Measurements from ENCODE around the gene NUTF2. TPM values are rescaled to one million over a fixed set of nuclear protein-coding genes. Genes with fewer than 3 reads are reported as not detected.
"Not testable (repeated sequence)": the region's sequence is repeated elsewhere in the genome, so short reads cannot be mapped to it uniquely, and the experiment has no call there.

NUTF2 gene
- total and polyA plus RNA-seq, 8 donors, result 25.8 to 69.1 (median 40.2) TPM

GRCh38 chr16:67825906-67826305 is 20.8 kb upstream of the NUTF2 start:
- TF ChIP-seq CTCF (IDR thresholded peaks at IDR 0.05), result no peak
- no peak overlapping the region for H3K4me3 ChIP-seq
- no peak overlapping the region for H3K27ac ChIP-seq
- no peaks in the 10 kb centered on the region for H3K4me1 ChIP-seq
- H3K27me3 ChIP-seq, result no peaks in the 10 kb centered on the region
- H3K9me3 ChIP-seq, result no peaks in the 10 kb centered on the region
- 86 to 94% methylated on average over 14 of the region's 14 CpGs for WGBS, 2 donors
- ATAC-seq, result no peak
- intact Hi-C loops (cut with DNase I), result loop anchor here in 1 of 3 donors (10.0 kb wide), 1 partner anchor 209 kb away; no protein-coding TSS in a partner anchor
- no peak for DNase-seq
- FAIRE-seq, result no peak
- H3K36me3 ChIP-seq, result peaks cover 0 to 16% (median 12%) of the 10 kb centered on the region in 3 donors

GRCh38 chr16:67828651-67829050 is 18.1 kb upstream of the NUTF2 start:
- ATAC-seq (no peak), FAIRE-seq (no peak), DNase-seq (no peak)
- H3K27me3 ChIP-seq, result no peaks in the 10 kb centered on the region
- no peaks in the 10 kb centered on the region for H3K9me3 ChIP-seq
- TF ChIP-seq CTCF (IDR thresholded peaks at IDR 0.05), result no peak
- peaks cover 0 to 20% (median 12%) of the 10 kb centered on the region in 3 donors for H3K36me3 ChIP-seq
- no peak overlapping the region for H3K4me3 ChIP-seq
- H3K27ac ChIP-seq, result no peak overlapping the region
- 91 to 94% methylated on average over 4 of the region's 4 CpGs for WGBS, 2 donors
- peaks cover 0 to 7% (median 5%) of the 10 kb centered on the region in 3 donors for H3K4me1 ChIP-seq
- intact Hi-C loops (cut with DNase I), result loop anchor here in 1 of 3 donors (10.0 kb wide), 1 partner anchor 206 kb away; no protein-coding TSS in a partner anchor

- TF ChIP-seq CTCF (IDR thresholded peaks at IDR 0.05), result no peak
- H3K4me1 ChIP-seq, result peaks cover 0 to 7% (median 5%) of the 10 kb centered on the region in 3 donors
- FAIRE-seq (no peak), ATAC-seq (peak; percentile 6 to 31 (median 14)), DNase-seq (no peak)
- 0 to 1% methylated on average over 3 of the region's 3 CpGs for WGBS, 2 donors
- peaks cover 0 to 20% (median 12%) of the 10 kb centered on the region in 3 donors for H3K36me3 ChIP-seq
- H3K27ac ChIP-seq, result no peak overlapping the region
- intact Hi-C loops (cut with DNase I), result no loop called here
- H3K4me3 ChIP-seq, result peak overlapping the region; percentile 65 to 74 (median 70)
- no peaks in the 10 kb centered on the region for H3K9me3 ChIP-seq
- no peaks in the 10 kb centered on the region for H3K27me3 ChIP-seq
Measured at GRCh38 chr16:67833030-67833414, 13.7 kb upstream of the NUTF2 start.

GRCh38 chr16:67833415-67834241 is 13.1 kb upstream of the NUTF2 start:
- DNase-seq (peak; percentile 85 to 95 (median 92)), ATAC-seq (peak; percentile 99 to 100 (median 100)), FAIRE-seq (no peak)
- Histone ChIP-seq H3K4me3 (peak overlapping the region; percentile 65 to 74 (median 70)), H3K9me3 (no peaks in the 10 kb centered on the region), H3K4me1 (peaks cover 0 to 7% (median 5%) of the 10 kb centered on the region in 3 donors), H3K36me3 (peaks cover 0 to 20% (median 12%) of the 10 kb centered on the region in 3 donors), H3K27ac (no peak overlapping the region), H3K27me3 (no peaks in the 10 kb centered on the region)
- TF ChIP-seq CTCF (IDR thresholded peaks at IDR 0.05), result no peak
- intact Hi-C loops (cut with DNase I), result no loop called here
- 0 to 1% methylated on average over 48 to 49 of the region's 49 CpGs for WGBS, 2 donors

GRCh38 chr16:67834242-67834614 is 12.5 kb upstream of the NUTF2 start:
- DNase-seq, result no peak
- 68 to 83% methylated on average over 10 of the region's 10 CpGs for WGBS, 2 donors
- H3K4me3 ChIP-seq, result peak overlapping the region in 3 of 4 donors; percentile 65 to 74 (median 69)
- no peak for ATAC-seq
- no peak overlapping the region for H3K27ac ChIP-seq
- intact Hi-C loops (cut with DNase I), result no loop called here
- H3K36me3 ChIP-seq, result peaks cover 0 to 20% (median 7%) of the 10 kb centered on the region in 3 donors
- peaks cover 0 to 7% (median 5%) of the 10 kb centered on the region in 3 donors for H3K4me1 ChIP-seq
- FAIRE-seq, result no peak
- H3K27me3 ChIP-seq, result no peaks in the 10 kb centered on the region
- no peaks in the 10 kb centered on the region for H3K9me3 ChIP-seq
- TF ChIP-seq CTCF (IDR thresholded peaks at IDR 0.05), result no peak

- ATAC-seq; DNase-seq; H3K4me3 ChIP-seq; H3K9me3 ChIP-seq; H3K36me3 ChIP-seq; H3K4me1 ChIP-seq; H3K27me3 ChIP-seq; intact Hi-C loops (cut with DNase I); H3K27ac ChIP-seq; FAIRE-seq: not testable (repeated sequence)
- WGBS, 2 donors, result 79 to 88% methylated on average over 10 of the region's 10 CpGs
Measured at GRCh38 chr16:67837190-67837589, 9.5 kb upstream of the NUTF2 start.

Data from pancreas (tissue), 10 donors.